MM.1S (cell line): ENCODE measurements around the gene PLPPR3.
A peak's percentile ranks its signal among the peaks of the same experiment; 100 is the strongest.

Experiments
- DNase-seq: peaks from one replicate; pipeline ENCODE4 v3.0.0-alpha.2; 2015
- H2AFZ ChIP-seq: fragments of 300-600 bp; sonication (generic); 2 replicates; pipeline ENCODE4 v1.6.0; 2016; ENCODE audit warnings: antibody characterized with exemption, low read length
- H3F3A ChIP-seq: fragments of 300-600 bp; sonication (generic); 2 replicates; pipeline ENCODE4 v1.6.1; 2016; ENCODE audit warnings: mild to moderate bottlenecking, antibody characterized with exemption, low read length, moderate library complexity, mixed read lengths; ENCODE audit not compliant: insufficient read depth
- H3K27ac ChIP-seq: fragments of 300-600 bp; sonication (generic); 2 replicates; pipeline ENCODE4 v1.5.1; 2016; ENCODE audit warnings: mild to moderate bottlenecking, low read length
- H3K27me3 ChIP-seq: fragments of 300-600 bp; sonication (generic); replicated peaks from 2 replicates; pipeline ENCODE4 v1.6.0; 2016; ENCODE audit warnings: low read length; ENCODE audit not compliant: insufficient read depth
- H3K36me3 ChIP-seq: fragments of 300-600 bp; sonication (generic); replicated peaks from 2 replicates; pipeline ENCODE4 v1.6.1; 2016; ENCODE audit warnings: mild to moderate bottlenecking, low read length, mixed read lengths; ENCODE audit not compliant: insufficient read depth
- H3K4me1 ChIP-seq: fragments of 300-600 bp; sonication (generic); 2 replicates; pipeline ENCODE4 v1.6.1; 2016; ENCODE audit warnings: low read length, mixed read lengths
- H3K4me2 ChIP-seq: fragments of 300-600 bp; sonication (generic); 2 replicates; pipeline ENCODE4 v1.6.0; 2016; ENCODE audit warnings: low read depth, low read length
- H3K4me3 ChIP-seq: fragments of 300-600 bp; sonication (generic); 2 replicates; pipeline ENCODE4 v1.5.1; 2016; ENCODE audit warnings: low read length, mixed read lengths
- H3K79me2 ChIP-seq: fragments of 300-600 bp; sonication (generic); 2 replicates; pipeline ENCODE4 v1.6.1; 2016; ENCODE audit warnings: mixed run types, low read length, mixed read lengths
- H3K9ac ChIP-seq: fragments of 300-600 bp; sonication (generic); 2 replicates; pipeline ENCODE4 v1.6.1; 2016; ENCODE audit warnings: low read length, mixed read lengths
- H3K9me2 ChIP-seq: fragments of 300-600 bp; sonication (generic); replicated peaks from 2 replicates; pipeline ENCODE4 v1.6.1; 2016; ENCODE audit warnings: mild to moderate bottlenecking, low read length, mixed read lengths; ENCODE audit not compliant: insufficient read depth
- H3K9me3 ChIP-seq: fragments of 300-600 bp; sonication (generic); replicated peaks from 2 replicates; pipeline ENCODE4 v1.6.1; 2016; ENCODE audit warnings: mild to moderate bottlenecking, low read length, mixed read lengths; ENCODE audit not compliant: insufficient read depth
- H4K20me1 ChIP-seq: fragments of 300-600 bp; sonication (generic); 2 replicates; pipeline ENCODE4 v1.6.1; 2016; ENCODE audit warnings: mild to moderate bottlenecking, low read length, moderate library complexity, mixed read lengths; ENCODE audit not compliant: insufficient read depth
- EZH2 ChIP-seq: fragments of 300-600 bp; sonication (generic); optimal IDR thresholded peaks from 2 replicates; pipeline ENCODE3; 2017; ENCODE audit warnings: low read depth, mild to moderate bottlenecking, antibody characterized with exemption, low read length, mixed read lengths
- EZH2phosphoT487 ChIP-seq: fragments of 300-600 bp; sonication (generic); IDR thresholded peaks from 2 replicates; pipeline ENCODE4 v1.6.1; 2018; ENCODE audit warnings: antibody characterized with exemption, low read length
- TF ChIP-seq, protein P1 (sequence below): fragments of 300-600 bp; sonication (generic); IDR thresholded peaks from 2 replicates; pipeline ENCODE4 v1.5.1; 2016; ENCODE audit warnings: antibody characterized with exemption, low read length, mixed read lengths

PLPPR3 gene

DNA sequence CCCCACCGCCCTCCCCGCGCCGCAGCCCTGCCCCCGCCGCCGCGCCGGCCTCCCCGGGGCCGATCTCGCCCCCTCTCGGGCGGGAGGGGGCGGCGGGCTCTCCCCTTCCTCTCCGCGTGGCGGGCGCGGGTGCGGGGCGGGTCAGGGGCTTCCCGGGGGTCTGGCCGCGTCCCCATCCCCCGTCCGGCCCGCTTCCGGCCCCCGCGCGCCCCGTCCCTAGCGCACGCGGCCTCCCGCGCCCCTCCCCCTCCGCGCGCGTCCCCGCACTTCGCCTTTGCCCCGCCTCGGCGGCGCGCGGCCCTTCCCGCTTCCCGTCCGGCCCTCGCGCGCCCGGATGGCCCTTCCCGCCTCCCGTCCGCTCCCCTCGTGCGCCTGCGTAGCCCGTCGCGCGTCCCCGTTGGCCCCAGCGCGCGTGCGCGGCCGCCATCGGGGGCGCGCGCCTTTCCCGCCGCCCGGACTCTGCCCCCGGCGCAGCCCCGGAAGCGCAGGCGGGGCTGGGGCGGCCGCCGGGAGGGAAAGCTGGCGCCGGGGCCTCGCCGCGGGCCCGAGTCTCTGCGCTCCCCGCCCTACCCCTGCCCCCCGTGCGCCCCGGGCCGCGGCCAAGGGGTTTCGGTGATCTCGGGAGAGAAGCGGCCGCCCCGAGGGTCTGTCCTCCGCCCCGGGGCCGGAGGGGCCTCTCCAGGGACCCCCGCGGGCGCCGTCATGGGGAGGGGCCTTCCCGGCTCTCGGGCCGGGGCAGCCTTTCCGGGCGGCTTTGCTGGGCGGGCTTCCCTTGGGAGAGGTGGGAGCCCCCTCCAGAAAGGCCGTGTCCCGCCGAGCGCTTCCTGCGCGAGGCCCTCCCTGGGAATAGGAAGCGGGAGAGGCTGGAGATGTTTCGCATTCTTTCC, 24.0 kb downstream of the PLPPR3 start:
- Histone ChIP-seq H2AFZ (no peak overlapping the region), H3K4me3 (peak overlapping the region; percentile 86), H3K4me2 (peak overlapping the region; percentile 85), H3K79me2 (peaks cover 53% of the 10 kb centered on the region), H3K4me1 (peaks cover 9% of the 10 kb centered on the region), H3K27me3 (0 out of 2 replicates have a peak, but pooled peaks cover 3% of the 10 kb centered on the region), H3K9ac (peak overlapping the region; percentile 78), H3K27ac (peak overlapping the region; percentile 53; the same call in 1 of the 2 replicates), H4K20me1 (peaks cover 48% of the 10 kb centered on the region), H3K9me2 (no peaks in the 10 kb centered on the region), H3K36me3 (peaks cover 28% of the 10 kb centered on the region), H3F3A (no peaks in the 10 kb centered on the region), H3K9me3 (no peaks in the 10 kb centered on the region)
- DNase-seq = peak; percentile 97
- TF ChIP-seq, protein P1, sequence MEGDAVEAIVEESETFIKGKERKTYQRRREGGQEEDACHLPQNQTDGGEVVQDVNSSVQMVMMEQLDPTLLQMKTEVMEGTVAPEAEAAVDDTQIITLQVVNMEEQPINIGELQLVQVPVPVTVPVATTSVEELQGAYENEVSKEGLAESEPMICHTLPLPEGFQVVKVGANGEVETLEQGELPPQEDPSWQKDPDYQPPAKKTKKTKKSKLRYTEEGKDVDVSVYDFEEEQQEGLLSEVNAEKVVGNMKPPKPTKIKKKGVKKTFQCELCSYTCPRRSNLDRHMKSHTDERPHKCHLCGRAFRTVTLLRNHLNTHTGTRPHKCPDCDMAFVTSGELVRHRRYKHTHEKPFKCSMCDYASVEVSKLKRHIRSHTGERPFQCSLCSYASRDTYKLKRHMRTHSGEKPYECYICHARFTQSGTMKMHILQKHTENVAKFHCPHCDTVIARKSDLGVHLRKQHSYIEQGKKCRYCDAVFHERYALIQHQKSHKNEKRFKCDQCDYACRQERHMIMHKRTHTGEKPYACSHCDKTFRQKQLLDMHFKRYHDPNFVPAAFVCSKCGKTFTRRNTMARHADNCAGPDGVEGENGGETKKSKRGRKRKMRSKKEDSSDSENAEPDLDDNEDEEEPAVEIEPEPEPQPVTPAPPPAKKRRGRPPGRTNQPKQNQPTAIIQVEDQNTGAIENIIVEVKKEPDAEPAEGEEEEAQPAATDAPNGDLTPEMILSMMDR = no peak
- TF ChIP-seq EZH2 = no peak
- TF ChIP-seq EZH2phosphoT487 = no peak

DNA sequence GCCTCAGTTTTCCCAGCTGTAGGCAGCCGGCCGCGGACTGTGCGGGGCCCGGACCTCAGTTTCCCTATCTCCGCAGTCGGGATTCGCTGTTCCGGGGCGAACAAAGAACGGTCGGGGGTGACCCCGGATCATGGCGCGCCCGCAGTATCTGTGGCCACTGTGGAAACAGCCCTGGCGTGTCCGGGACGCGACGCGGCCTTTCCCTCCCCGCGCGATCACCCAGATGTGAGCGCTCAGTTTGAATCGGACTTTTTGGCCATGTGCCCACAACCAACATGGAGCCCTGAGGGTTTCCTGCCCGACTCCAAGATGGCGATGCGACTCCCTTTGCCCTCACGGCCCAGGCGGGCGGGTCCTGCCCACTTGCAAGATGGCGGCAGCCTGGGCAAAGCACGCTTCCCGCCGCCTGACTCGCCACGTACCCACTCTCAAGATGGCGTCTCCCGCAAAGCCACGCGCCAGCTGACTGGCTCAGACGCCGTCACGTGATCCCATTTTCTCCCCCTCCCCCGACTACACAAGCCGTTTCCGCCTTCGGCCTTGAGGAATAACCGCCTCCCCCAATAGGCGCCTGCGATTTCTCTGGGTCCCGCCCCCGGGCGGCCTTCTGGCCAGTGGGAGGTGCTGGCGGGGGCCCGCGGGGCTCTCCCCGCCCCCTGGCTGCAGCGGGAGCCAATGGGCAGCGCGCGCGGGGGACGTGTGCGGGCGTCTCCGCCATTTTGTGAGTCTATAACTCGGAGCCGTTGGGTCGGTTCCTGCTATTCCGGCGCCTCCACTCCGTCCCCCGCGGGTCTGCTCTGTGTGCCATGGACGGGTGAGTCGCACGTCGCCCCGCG, 24.8 kb downstream of the PLPPR3 start, which contains the start of gene PTBP1:
TSS of gene PTBP1 (plus strand) at position 761 of the 836 bp plus-strand sequence. CDS start at position 807, 46 bp downstream.
- no peak for TF ChIP-seq EZH2
- TF ChIP-seq, protein P1 = no peak
- TF ChIP-seq EZH2phosphoT487 = no peak
- H3F3A ChIP-seq = no peaks in the 10 kb centered on the region
- H3K9me2 ChIP-seq = no peaks in the 10 kb centered on the region
- H4K20me1 ChIP-seq = peaks cover 40% of the 10 kb centered on the region
- H3K9ac ChIP-seq = peak within 1 kb of the TSS; percentile 80
- peak; percentile 100 for DNase-seq
- H3K4me1 ChIP-seq = peaks cover 9% of the 10 kb centered on the region
- H3K79me2 ChIP-seq = peaks cover 44% of the 10 kb centered on the region
- H3K9me3 ChIP-seq = no peaks in the 10 kb centered on the region
- H3K4me2 ChIP-seq = peak within 1 kb of the TSS; percentile 93
- 0 out of 2 replicates have a peak, but pooled peaks cover 3% of the 10 kb centered on the region for H3K27me3 ChIP-seq
- peak within 1 kb of the TSS; percentile 53; the same call in 1 of the 2 replicates for H3K27ac ChIP-seq
- H3K36me3 ChIP-seq = peaks cover 24% of the 10 kb centered on the region
- H3K4me3 ChIP-seq = peak within 1 kb of the TSS; percentile 88
- H2AFZ ChIP-seq = peak within 1 kb of the TSS; percentile 99

DNA sequence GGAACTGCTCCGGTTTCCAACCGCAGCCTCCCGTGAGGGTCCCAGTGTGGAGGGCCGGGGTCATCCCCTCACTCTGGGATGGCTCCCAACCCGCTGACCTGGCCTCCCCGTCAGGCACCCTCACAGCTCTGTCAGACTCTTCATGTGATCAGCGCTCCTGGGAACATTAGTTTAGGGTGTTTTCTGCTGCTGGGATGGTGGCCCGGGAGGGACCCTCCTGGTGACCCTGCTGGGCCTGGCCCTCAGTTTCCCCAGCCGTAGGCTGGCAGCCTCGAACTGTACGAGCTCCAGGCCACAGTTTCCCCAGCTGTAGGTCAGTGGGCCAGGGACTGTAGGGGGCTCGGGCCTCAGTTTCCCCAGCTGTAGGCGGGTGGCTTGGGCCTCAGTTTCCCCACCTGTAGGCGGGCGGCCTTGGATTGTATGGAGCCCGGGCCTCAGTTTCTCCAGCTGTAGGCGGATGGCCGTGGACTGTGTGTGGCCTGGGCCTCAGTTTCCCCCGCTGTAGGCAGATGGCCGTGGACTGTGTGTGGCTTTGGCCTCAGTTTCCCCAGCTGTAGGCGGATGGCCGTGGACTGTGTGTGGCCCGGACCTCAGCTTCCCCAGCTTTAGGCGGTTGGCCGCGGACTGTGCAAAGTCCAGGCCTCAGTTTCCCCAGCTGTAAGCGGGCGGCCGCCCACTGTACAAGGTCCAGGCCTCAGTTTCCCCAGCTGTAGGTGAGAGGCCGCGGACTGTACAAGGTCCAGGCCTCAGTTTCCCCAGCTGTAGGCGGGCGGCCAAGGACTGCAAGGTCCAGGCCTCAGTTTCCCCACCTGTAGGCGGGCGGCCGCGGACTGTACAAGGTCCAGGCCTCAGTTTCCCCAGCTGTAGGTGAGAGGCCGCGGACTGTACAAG, 25.8 kb downstream of the PLPPR3 start:
- Histone ChIP-seq H3K4me1 (peaks cover 9% of the 10 kb centered on the region), H3F3A (no peaks in the 10 kb centered on the region), H2AFZ (peak overlapping the region; percentile 99), H3K27me3 (peaks cover 3% of the 10 kb centered on the region; the same call in 1 of the 2 replicates), H3K4me3 (peak overlapping the region; percentile 88), H3K36me3 (peaks cover 15% of the 10 kb centered on the region), H3K9ac (peak overlapping the region; percentile 80; the same call in 1 of the 2 replicates), H3K9me3 (no peaks in the 10 kb centered on the region), H3K9me2 (no peaks in the 10 kb centered on the region), H3K27ac (no peak overlapping the region), H4K20me1 (peaks cover 30% of the 10 kb centered on the region), H3K79me2 (peaks cover 34% of the 10 kb centered on the region), H3K4me2 (peak overlapping the region; percentile 93)
- TF ChIP-seq, protein P1 = no peak
- no peak for TF ChIP-seq EZH2phosphoT487
- TF ChIP-seq EZH2 = no peak
- DNase-seq = no peak
